Activated CD4-positive, CD25-positive, alpha-beta regulatory T cell treated with anti-CD3 and anti-CD28 coated beads, Interleukin-2, amount 50 U/mL, for 16 hours (primary cell): ENCODE data around the gene SEMA4C.
"Not testable (repeated sequence)": the region's sequence is repeated elsewhere in the genome, so short reads cannot be mapped to it uniquely, and the experiment has no call there.

ENCODE experiments used
- DNase-seq: peaks from one replicate; pipeline ENCODE4 v3.0.0-alpha.2; 2020; ENCODE audit warnings: low read depth, low spot score

The SEMA4C gene

DNA sequence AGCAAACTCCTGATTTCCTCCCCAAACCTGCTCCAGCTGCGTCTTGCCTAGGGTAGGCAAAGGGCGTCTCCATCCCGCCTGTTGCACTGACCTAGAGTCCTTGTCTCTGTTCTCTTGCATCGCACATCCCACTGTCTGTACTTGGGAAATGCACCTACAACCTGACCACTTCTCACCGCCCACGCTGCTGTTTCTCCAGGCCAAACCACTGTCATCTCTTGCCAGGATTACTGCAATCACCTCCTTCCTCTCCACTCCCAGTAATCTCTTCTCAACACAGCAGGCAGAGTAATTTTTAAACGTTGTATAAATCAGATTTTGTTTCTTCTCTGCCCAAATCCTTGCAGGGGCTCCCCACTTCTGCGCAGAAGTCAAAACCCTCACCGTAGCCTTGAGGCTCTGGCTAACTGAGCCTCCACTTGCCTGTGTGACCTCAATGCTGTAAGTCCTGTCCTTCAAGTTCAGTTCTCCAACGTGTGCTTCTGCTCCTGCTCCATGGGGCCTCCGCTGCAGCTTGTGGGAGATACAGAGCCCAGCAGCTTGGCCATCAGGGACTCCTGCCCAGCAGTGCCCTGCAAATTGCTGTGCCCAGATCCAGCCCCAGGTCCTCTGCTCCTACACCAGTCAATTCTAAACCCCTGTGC, 27.7 kb upstream of the SEMA4C start:
- no peak for DNase-seq

DNA sequence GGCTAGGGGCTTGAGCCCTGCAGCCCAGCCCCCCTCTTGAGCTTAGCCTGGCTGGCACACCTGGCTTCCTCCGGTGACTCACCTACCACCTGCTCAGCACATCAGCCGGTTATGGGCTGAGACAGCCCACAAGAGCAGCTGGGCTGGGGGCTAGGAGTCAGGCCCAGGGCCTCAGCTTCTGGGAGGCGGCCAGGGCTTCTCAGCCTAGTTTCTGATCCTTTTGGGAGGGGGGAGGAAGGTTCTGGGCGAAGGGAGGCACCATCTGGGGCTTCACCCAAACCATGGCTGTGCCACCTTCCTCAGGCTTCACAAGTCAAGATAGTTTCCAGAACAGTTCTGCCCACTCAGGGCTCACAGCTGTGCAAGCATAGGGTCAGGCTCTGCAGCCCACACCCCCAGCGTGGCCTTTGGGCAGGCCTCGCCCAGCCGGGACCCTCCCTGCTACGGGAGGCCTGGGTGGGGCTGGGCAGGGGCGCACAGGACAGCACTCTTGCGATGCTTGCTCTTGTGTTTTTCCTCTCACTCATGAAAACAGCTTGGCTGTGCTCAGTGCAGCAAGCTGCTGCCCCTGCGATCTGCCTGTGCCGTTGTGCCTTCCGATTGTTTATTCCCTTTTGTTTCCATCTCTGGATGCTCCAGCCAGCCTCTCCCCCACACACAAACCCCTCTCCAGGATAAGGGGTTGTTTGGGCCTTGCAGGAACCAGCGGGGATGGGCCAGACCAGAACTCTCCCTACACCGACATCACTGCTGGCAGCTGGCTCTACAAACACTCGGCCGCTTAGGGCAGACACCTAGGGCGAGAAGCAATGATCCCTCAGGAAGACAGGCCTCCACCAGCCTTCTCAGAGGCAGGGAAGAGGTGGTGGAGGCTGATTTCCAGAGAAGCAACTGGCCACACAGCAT, 26.1 kb upstream of the SEMA4C start:
- no peak for DNase-seq

DNA sequence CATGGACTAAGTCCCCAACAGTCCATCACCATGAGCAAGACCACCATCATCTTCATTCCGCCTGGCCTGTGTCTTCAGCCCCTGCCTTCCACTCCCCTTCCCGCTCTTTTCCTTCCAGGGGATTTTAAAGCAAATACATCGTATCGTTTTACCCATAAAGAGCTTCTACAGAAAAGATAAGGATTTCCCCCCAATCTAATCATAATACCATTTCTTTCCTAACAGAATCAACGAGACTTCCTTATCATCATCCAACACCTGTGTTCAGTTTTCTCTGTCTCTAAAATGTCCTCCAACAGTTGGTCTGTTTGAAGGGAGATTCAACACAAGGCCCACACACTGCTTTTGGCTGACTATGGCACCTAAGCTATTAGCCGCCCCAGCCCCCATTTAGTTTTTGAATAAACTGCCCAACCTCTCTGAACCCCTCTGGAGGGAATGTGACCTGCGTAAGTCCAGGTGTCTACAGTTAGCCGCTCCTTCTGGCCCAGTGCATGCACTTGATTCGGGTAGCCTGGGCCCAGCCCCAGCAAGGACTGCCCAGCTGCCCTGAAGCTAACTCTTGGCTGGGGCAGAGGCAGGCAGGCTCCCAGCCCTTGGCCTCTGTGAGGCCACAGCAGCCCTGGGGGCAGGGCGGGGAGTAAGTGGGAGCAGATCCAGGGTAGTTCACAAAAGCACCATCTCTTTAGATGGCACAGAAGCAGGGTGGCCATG, 25.3 kb upstream of the SEMA4C start:
- DNase-seq: no peak

DNA sequence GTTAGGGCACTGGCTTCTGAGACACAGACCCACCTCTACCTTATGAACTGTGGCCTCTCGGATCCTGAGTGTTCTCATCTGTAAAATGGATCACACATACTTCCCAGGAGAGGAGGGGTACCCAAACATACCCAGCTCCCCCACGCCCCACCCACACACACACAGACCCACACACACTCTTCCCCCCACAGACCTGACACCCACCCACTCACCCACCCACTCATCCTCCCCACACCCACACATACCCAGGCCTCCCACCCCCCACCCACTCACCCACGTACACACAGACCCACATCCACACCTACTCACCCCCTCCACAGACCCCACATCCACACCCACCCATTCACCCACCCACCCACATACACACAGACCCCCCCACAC, 24.3 kb upstream of the SEMA4C start:
- DNase-seq: no peak

DNA sequence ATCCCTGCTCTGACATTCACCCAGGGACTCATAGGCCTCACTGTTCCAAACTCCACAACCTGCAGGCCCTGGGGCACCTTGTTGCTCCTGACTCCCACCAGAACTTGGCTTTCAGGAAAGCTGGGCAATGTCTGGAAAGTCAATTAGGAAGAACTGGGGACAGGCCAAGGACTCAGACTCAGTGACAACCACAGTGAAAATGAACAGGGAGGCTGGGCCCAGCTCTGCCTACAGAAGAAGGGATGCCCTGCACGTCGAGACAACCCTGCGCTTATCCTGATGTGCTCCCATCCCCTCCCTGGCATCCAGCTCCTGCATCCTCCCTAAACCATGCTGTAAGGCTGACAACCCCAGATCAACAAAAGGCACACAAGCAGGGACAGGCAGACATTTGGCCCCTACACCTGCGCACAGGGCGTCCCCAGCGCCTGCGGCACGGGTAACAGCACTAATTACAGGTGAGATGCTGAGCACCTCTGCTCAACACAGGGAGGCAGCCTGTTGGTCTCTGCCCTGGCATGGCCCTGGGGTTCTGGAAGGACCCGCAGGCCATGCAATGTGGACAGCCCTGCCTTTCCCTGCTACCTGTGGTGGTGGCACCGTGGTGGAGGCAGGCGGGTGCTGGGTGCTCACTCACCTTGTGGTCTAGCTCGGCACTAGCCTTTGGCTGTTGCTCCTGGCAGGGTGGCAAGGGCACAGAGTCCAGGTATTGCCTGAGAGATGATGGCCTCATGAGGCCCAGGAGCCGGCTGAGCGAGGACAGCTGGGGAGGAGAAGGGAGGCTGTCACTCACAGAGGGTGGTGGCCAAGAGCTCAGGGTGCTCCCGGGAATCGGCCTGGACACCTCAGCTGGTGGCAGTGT, 23.6 kb upstream of the SEMA4C start:
- DNase-seq: no peak

DNA sequence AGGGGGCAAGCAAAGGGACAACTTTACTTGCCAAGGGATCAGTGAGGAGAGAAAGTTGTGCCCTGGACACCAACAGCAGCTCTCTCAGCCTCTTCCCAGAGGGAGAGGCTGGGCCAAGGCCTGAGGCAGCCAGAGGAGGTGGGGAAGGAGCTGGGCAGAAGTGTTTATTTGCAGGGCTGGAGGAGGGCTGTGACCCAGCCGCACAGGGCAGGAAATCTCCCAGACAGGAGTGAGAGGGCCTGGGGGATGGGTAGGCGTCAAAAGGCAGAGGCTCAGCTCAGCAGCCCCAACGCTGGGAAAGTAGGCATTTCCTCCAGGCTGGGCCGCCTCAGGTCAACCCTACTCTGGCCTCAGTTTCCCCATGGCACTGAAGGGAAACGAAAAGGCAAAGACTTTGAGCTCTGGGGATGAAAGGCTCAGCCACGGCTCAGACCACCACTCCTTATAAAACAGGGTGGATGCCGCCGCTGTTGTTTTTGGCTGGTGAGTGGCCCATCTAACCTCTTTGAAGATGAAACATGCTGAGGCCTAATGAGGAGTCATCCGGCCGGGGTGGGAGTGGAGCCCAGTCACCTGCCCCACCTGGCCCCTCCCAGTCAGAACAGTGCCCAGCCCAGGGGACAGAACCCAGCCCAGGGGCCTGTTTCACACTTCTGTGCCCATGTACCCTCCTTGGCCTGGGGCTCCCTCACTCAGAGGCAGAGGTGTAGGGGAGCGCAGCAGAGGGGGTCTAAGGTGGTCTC, 21.9 kb upstream of the SEMA4C start:
- DNase-seq: no peak

DNA sequence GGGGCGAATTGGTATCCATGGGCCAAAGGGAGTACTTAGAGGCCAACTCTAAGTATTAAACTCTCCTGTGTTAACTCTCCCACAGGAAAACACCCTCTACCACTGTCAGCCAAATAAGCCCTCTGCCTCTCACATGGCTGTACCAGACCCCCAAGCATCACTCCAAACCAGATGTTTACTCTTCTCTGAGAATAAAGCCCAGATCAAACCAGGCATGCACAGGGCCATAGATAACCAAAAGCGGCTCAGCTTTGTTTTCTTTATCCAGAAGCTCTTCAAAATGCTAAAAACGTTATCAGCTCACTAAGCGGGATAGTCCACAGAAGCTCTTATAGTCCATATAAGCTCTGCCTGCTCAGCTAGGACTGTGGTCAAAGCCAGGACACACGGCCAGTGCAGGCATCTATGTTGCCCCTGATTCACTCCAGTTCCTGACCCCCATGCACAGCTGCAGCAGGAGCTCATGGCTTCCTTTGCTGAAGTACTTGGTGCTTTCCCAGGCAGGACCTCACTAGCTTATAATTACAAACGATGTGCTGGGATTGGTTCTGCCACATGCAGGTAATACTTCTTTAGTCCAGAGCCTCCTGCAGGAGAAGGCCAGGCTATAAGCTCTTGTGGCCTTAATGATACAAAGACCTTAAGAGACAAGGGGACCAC, 21.0 kb upstream of the SEMA4C start:
- no peak for DNase-seq

DNA sequence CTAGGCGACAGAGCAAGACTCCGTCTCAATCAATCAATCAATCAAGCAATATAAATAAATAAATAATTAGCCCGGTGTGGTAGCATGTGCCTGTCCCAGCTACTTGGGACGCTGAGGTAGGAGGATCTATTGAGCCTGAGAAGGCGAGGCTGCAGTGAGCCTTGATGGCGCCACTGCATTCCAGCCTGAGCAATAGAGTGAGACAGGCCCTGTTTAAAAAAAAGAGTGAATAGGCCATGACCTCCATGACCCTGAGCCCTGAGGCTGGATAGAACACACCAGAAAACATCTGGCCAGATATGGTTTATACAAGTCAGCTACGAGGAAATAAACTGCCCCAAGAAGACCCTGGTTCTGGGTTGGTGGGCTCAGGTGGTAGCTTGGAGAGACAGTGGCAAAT, 20.4 kb upstream of the SEMA4C start:
- DNase-seq: no peak

DNA sequence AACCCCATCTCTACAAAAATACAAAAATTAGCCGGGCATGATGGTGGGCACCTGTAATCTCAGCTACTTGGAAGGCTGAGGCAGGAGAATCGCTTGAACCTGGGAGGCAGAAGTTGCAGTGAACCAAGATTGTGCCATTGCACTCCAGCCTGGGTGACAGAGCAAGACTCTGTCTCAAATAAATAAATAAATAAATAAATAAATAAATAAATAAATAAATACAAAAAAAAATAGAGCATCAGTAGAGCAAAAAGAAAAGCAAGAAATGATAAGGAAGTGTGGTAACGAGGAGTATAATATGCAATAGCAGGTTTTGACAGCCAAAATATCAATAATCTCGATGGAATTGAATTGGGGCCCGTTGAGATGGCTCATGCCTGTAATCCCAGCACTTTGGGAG, 19.6 kb upstream of the SEMA4C start:
- DNase-seq: not testable (repeated sequence)

DNA sequence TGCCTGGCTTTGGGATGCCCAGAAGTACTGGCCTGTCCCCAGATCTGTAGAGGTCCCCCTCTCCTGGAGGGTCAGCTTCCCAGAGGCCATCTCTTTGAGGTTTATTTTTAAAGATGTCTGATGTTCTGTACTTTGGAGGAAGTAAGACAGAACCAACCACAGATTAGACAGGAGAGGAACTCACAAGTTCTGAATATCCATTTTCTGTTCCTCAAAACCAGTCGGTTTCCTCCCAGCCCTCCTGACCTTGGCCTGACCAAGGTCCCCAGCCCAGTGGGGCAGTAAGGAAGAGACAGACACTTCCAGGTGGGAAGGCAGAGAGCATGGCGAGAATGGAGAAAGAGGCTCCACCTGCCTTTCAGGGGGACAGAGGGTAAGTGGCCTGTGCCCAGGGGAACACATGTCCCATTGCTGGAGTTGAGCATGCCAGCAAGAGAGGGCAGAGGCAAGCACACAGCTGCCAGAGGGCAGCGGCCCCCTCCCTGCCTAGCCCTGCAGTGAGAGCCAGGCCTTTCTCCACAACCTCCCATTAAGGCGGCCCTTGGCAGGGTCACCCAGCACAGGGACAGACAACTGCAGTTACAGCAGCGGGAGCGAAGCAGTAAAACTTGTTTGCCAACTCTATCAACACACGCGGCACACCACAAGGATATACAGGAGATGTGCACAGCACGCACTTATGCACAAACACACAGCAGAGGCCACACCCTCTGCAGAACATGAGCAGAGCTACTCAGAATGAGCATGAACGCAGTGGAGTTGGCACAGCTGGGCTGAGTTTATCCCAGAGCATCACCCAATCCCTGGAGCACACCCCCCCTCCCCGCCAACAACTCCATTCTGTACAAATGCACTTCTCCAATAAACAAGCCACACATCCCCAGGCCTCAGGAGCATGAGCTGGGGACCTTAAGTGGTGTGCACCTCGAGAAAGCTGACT, 18.5 kb upstream of the SEMA4C start:
- DNase-seq: no peak

DNA sequence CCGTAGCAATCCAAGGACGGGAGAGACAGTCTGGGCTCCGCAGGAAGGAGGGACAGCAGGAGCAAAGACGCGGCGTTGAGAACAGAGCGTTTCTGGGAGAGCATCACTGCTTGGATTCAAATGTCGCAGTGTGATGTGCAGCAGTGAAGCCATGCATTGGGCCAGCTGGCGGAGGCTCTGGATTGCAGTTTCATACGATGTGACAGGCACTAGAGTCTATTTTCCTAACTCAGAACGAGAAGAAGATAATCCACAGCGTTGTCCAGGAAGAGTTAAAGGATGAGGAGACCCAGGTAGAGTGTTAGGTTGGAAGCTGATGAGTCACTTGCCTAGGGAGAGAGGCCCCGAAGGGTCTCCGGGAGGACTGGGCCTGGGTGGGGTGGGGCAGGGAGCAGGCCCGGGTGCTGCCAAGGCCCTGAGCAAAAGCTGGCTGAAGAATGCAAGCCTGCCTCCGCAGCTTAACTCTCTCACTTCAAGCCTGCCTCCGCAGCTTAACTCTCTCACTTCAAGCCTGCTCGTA, 17.7 kb upstream of the SEMA4C start:
- no peak for DNase-seq

DNA sequence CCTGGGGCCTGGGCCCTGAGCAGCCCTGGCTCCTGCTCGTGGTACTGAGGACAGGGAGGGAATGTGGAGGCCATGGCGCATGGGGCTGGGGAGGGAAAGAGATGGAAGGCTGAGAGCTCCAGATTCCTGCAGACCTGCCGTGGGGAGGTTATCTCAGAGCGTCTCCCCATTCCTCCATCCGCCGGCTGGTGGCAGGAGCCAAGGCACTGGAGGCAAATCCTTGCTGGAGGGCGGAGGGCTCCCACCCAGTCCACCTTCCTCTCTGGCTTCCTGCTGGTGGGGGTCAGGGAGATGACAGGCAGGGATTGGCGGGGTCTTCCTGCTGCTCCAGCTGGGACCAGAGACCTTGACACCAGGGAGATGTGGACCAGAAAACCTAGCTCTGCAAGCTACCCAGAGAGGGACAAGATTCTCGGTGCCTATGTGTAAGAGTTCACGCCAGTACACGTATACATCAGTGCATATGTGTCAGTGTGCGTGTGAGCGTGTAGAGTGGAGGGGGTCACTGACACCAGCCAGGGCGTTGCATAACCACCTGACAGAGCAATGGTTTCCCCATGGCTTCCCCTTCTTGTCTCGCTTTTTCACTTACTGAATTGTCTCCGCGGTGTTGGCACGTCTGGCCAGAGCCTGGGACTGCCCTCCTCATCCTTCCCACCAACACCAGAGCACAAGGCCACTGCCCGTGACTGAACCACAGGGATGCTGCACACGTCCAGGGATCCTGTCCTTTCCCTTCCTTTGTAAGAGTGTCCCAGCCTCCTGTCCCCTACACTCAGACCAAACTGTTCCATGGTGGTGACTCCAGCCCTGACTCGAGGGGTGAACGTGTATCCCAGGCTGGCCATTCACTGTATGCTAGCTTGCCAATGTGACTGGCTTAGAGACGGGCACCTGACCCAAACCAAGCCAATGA, 15.8 kb upstream of the SEMA4C start:
- DNase-seq: no peak

DNA sequence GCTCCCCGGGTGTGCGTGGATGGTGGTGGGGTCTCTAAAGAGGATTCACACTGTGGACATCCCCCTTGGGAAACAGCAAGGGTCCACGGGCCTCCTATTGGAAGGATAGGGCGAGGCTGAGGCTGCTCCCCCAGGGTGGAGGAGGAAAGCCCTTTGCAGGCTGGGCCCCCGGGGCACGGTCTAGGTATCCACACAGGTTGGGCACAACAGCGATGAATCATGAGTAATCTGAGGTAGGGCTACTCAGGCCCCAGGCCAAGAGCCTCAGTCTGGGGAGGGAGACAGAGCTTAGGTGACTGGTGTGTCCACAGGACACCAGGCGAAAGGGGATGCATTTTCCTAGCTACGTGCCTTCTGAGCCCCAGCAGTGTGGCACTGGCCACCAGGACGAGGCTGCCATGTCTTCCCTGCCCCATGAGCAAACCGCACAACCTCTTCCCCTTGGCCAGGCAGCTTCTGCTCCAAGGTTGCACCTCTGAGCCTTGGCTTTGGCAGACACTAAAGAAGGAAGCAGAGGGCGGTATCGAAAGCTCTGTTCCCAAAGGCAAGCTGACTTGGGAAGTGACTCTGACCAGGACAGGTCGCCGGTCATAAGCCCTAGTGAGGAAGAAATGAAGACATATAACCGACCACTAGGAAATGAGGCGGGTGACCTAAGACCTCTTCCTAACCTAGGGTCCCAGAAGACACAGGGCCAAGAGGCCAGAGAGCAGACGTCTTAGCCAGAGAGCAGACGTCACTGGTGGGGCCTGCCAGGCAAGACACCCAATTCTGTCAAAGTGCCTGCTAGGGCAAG, 14.6 kb upstream of the SEMA4C start:
- no peak for DNase-seq

DNA sequence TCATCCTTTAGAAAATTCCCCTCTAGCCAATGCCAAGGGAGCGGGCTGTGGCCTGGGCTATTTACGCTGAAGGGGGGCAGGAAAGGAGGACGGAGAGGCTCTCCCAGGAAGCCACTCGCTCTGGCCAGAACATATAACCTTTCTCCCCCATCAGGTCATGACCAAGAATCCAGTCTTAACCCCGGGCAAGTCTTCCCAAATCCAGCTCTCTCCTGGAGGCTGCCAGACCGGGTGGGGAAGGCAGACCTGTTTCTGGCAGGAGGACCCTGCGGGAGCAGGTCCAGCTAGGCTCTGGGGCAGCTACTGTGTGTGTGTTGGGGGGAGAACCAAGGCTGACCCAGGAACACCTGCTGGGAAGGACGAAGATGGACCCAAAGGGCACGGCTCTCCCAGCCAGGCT, 13.4 kb upstream of the SEMA4C start:
- DNase-seq: no peak

DNA sequence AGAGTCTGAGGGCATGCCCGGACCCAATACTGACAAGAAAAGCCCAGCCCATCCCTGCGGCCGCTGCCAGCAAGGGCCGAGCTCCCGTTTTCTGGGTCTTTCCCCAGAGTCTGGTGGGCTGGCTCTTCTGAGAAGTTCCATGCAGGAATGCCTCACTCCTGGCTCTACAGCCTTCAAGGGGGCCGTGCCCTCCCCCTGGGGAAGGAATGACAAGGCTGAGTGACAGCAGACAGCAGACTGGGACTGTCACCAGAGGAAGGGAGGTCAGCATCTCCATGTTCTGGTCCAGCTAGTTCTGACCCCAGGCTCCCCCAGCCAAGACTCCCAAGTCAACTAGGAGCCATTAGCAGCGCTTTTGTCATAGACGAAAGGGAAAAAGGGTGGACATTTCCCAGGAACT, 13.0 kb upstream of the SEMA4C start:
- DNase-seq: no peak

DNA sequence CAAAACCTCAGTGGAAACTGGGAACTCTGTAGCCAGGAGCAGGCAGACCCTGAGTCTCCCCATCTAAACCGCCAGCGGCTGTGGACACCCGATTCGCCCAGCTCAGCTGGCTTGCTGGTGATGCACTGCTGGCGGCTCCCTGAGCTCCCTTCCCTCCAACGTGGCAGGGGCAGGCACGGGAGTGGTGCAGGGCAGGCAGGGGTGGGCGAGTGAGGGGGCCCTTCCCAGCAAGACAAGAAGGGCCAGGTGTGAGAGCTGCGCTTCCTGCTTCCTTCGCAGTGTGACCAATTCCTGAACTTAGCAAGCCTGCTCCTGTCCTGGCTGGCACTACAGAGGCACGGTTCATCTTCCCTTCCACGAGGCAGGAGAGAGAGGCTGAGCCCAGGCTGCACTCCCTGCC, 12.3 kb upstream of the SEMA4C start:
- DNase-seq: no peak
